HUES6 (cell line): ENCODE measurements around the gene ARMH3.
"Not testable (repeated sequence)": the region's sequence is repeated elsewhere in the genome, so short reads cannot be mapped to it uniquely, and the experiment has no call there.

Experiments used
- H3K27ac ChIP-seq: 2 replicates; pipeline ENCODE4 v1.7.0; 2013; ENCODE audit warnings: low read depth, mild to moderate bottlenecking, low read length, inconsistent platforms
- H3K27me3 ChIP-seq: 2 replicates; pipeline ENCODE4 v1.6.1; 2013; ENCODE audit warnings: low read length; ENCODE audit not compliant: control insufficient read depth, insufficient read depth
- H3K36me3 ChIP-seq: 2 replicates; pipeline ENCODE4 v1.6.1; 2013; ENCODE audit warnings: low read length; ENCODE audit not compliant: control insufficient read depth, insufficient read depth
- H3K4me1 ChIP-seq: 2 replicates; pipeline ENCODE4 v1.6.1; 2013; ENCODE audit warnings: low read length; ENCODE audit not compliant: control insufficient read depth, insufficient read depth
- H3K4me3 ChIP-seq: 2 replicates; pipeline ENCODE4 v1.5.1; 2013; ENCODE audit warnings: low read depth, low read length
- H3K9ac ChIP-seq: one replicate; pipeline ENCODE4 v1.6.1; 2013; ENCODE audit warnings: mild to moderate bottlenecking, low read length
- H3K9me3 ChIP-seq: 2 replicates; pipeline ENCODE4 v1.6.1; 2013; ENCODE audit warnings: low read depth, low read length; ENCODE audit not compliant: control insufficient read depth, insufficient read depth

ARMH3 gene

GRCh38 chr10:102007796-102008195, 48.2 kb downstream of the ARMH3 start:
- H3K27me3 ChIP-seq, result no peaks in the 10 kb centered on the region
- H3K27ac ChIP-seq, result no peak overlapping the region
- H3K4me1 ChIP-seq, result peaks cover 9% of the 10 kb centered on the region
- H3K9ac ChIP-seq, result no peak overlapping the region
- H3K4me3 ChIP-seq, result no peak overlapping the region
- no peaks in the 10 kb centered on the region for H3K9me3 ChIP-seq
- peaks cover 20% of the 10 kb centered on the region for H3K36me3 ChIP-seq

DNA sequence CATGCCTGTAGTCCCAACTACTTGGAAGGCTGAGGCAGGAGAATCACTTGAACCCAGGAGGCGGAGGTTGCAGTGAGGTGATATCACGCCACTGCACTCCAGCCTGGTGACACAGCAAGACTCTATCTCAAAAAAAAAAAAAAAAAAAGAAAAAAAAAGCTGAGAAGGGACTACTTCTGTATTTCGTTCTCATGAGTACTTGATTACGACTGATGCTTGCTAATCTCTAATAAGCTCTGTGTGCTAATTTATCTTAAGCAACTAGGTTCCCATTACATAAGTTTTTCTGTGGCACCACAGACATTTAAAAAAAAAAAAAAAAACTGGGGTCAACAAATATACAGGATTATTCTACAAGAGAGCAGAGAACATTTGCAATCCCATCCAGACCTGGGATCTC, 48.9 kb downstream of the ARMH3 start:
- H3K4me3 ChIP-seq, H3K4me1 ChIP-seq, H3K9me3 ChIP-seq, H3K27ac ChIP-seq, H3K27me3 ChIP-seq, H3K9ac ChIP-seq: not testable (repeated sequence)
- H3K36me3 ChIP-seq, result peaks cover 21% of the 10 kb centered on the region

- H3K9ac ChIP-seq, result no peak overlapping the region
- peaks cover 5% of the 10 kb centered on the region for H3K4me1 ChIP-seq
- H3K36me3 ChIP-seq, result peaks cover 30% of the 10 kb centered on the region
- no peak overlapping the region for H3K27ac ChIP-seq
- H3K4me3 ChIP-seq, result no peak overlapping the region
- H3K27me3 ChIP-seq, result no peaks in the 10 kb centered on the region
- H3K9me3 ChIP-seq, result no peaks in the 10 kb centered on the region
Observed at GRCh38 chr10:102004376-102004775, 51.6 kb downstream of the ARMH3 start.

DNA sequence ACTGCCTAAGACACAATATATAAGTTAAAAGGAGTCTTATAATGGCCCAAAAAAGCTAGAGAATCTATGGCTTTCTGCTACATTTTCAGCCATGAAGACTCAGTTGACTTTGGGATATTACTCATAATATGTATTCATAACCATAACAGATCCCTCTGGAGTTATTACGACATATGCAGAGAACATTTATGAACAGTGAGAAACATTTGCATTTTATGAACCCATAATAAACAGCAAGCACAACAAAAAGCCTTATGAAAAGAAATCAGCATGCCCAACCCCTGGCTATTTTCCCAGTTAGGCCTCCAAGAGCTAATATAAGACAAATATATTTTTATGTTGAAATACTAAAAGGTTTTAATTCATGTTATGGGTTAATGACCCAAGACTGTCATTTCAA, 52.4 kb downstream of the ARMH3 start:
- H3K4me1 ChIP-seq, result no peaks in the 10 kb centered on the region
- H3K27me3 ChIP-seq, result no peaks in the 10 kb centered on the region
- H3K9ac ChIP-seq, result no peak overlapping the region
- no peak overlapping the region for H3K27ac ChIP-seq
- no peak overlapping the region for H3K4me3 ChIP-seq
- no peaks in the 10 kb centered on the region for H3K9me3 ChIP-seq
- peaks cover 30% of the 10 kb centered on the region for H3K36me3 ChIP-seq

GRCh38 chr10:102001435-102002068, 54.4 kb downstream of the ARMH3 start:
- Histone ChIP-seq H3K36me3 (peaks cover 30% of the 10 kb centered on the region), H3K9ac (no peak overlapping the region), H3K4me1 (no peaks in the 10 kb centered on the region), H3K9me3 (no peaks in the 10 kb centered on the region), H3K27ac (no peak overlapping the region), H3K27me3 (no peaks in the 10 kb centered on the region), H3K4me3 (no peak overlapping the region)

- no peaks in the 10 kb centered on the region for H3K27me3 ChIP-seq
- no peak overlapping the region for H3K4me3 ChIP-seq
- H3K36me3 ChIP-seq, result peaks cover 10% of the 10 kb centered on the region
- no peaks in the 10 kb centered on the region for H3K9me3 ChIP-seq
- no peak overlapping the region for H3K27ac ChIP-seq
- no peaks in the 10 kb centered on the region for H3K4me1 ChIP-seq
- H3K9ac ChIP-seq, result no peak overlapping the region
Observed at GRCh38 chr10:101997803-101998202, 58.2 kb downstream of the ARMH3 start.

DNA sequence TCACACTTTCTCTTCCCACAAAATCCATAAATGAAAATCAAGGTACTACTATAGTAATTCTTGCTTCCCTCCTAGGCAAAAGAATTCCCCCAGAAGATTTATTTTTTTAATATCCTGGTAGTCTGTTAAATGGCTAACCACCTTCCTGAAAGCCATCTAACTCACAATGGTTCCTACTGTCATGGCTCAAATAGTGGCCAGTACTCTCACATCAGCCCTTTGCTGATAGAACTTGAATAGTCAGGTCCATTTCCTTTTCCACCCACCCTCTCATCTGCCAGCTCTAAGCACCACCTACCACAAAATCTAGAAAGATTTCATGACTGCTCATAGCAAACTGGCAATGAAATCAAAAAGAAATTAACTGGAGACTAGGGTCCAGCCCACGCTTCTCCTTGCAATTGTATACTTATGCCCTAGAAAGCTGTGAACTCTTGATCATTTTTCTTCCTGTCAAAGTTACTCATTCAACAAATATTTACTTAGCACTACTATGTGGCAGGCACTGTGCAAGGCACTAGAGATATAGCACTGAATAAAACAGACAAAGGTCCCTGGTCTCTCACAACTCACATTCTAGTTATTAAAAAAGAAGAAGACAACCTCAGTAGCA, 60.4 kb downstream of the ARMH3 start:
- Histone ChIP-seq H3K9ac (no peak overlapping the region), H3K27me3 (no peaks in the 10 kb centered on the region), H3K9me3 (no peaks in the 10 kb centered on the region), H3K36me3 (peaks cover 18% of the 10 kb centered on the region), H3K4me3 (no peak overlapping the region), H3K4me1 (no peaks in the 10 kb centered on the region), H3K27ac (no peak overlapping the region)

DNA sequence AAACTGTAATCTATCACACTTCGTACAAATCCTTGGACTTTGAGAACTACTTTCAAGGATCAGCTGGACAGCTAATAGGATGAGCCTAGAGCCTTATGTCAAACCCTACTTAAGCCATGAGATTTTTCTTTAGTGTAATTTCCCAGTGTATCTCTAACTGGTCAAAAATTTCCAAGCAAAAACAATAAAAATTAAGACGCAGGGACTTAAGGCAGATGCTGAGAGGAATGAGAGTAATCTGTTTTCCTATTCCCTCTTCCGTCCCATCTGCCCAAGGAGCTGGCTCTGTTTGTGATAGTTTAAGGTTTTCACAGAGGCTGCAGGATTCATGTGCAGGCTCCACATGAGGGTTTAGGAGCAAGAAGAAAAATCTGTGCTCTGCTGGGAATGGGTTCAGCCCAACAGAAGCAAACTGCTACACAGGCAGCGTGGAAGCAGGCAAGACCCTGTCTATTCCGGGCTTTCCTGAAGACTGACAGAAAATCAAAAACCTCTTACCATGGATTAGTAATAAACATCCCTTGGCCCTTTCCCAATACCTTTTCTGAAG, 62.2 kb downstream of the ARMH3 start:
- H3K4me1 ChIP-seq, result no peaks in the 10 kb centered on the region
- no peak overlapping the region for H3K4me3 ChIP-seq
- H3K36me3 ChIP-seq, result peaks cover 31% of the 10 kb centered on the region
- H3K9me3 ChIP-seq, result no peaks in the 10 kb centered on the region
- no peak overlapping the region for H3K27ac ChIP-seq
- no peak overlapping the region for H3K9ac ChIP-seq
- H3K27me3 ChIP-seq, result no peaks in the 10 kb centered on the region

DNA sequence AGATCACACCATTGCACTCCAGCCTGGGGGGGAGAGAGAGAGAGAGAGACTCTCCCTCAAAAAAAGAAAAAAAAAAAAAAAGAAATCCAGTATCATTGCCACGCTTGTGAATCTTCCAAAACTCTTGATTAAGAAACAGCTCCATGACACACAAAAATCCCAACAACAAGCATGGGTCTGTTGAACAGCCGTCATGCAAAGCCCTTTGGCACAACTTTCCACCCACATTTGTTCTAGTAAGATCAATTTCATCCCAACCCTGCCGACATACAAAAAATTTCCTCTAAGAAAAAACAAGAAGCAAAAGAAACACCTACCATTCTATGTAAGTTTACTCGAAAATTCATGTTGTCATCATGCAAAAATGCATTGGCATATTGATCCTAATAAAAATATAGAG, 62.8 kb downstream of the ARMH3 start:
- no peak overlapping the region for H3K4me3 ChIP-seq
- H3K4me1 ChIP-seq, result no peaks in the 10 kb centered on the region
- H3K9ac ChIP-seq, result no peak overlapping the region
- H3K27me3 ChIP-seq, result no peaks in the 10 kb centered on the region
- peaks cover 35% of the 10 kb centered on the region for H3K36me3 ChIP-seq
- no peaks in the 10 kb centered on the region for H3K9me3 ChIP-seq
- no peak overlapping the region for H3K27ac ChIP-seq

DNA sequence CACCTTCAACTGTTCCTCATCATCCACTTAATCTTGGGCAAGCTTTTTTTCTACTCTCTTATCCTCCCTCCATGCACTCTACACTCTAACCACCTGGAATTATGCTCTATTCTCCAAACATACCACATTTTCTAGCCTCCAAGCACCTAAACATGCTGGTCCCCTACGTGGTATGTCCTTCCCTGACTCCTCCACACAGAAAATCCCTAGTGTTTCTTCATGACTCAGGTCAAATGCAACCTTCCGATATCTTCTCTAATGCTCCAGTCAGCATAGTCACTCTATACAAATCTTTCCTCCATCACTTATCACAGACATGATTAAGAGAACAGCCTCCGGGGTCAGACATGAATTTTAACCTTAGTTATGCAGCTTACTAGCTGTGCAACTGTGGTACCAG, 68.8 kb downstream of the ARMH3 start:
- Histone ChIP-seq H3K36me3 (peaks cover 52% of the 10 kb centered on the region), H3K27me3 (no peaks in the 10 kb centered on the region), H3K9me3 (no peaks in the 10 kb centered on the region), H3K9ac (no peak overlapping the region), H3K27ac (no peak overlapping the region), H3K4me1 (no peaks in the 10 kb centered on the region), H3K4me3 (no peak overlapping the region)

GRCh38 chr10:101986624-101986971, 69.4 kb downstream of the ARMH3 start:
- Histone ChIP-seq H3K36me3 (peaks cover 47% of the 10 kb centered on the region), H3K27ac (no peak overlapping the region), H3K4me1 (no peaks in the 10 kb centered on the region), H3K27me3 (no peaks in the 10 kb centered on the region), H3K9me3 (no peaks in the 10 kb centered on the region), H3K9ac (no peak overlapping the region), H3K4me3 (no peak overlapping the region)
